Activated T-helper 2 cell treated with anti-CD3 and anti-CD28 coated beads, Interferon-gamma antibody, Interleukin-2, Interleukin-4, amounts not matched to agents 10 μg/mL and 5 μg/mL and 100 μg/mL, durations not matched to agents 14 hours and 24 hours and 36 hours (primary cell): ENCODE data around the gene KCNA2. TPM values are rescaled to one million over a fixed set of nuclear protein-coding genes. Genes with fewer than 3 reads are reported as not detected.
A peak's percentile ranks its signal among the peaks of the same experiment; 100 is the strongest.

Experiments
- DNase-seq: peaks from one replicate; pipeline ENCODE4 v3.0.0; 2021; ENCODE audit warnings: low spot score
- H3K27ac Mint-ChIP-seq: one replicate; pipeline ENCODE4 v1.8.0; 2021; ENCODE audit warnings: mixed read lengths
- H3K27me3 Mint-ChIP-seq: one replicate; pipeline ENCODE4 v1.8.0; 2021; ENCODE audit warnings: low read depth, mixed read lengths
- H3K36me3 Mint-ChIP-seq: one replicate; pipeline ENCODE4 v1.8.0; 2021; ENCODE audit warnings: low read depth, mixed read lengths
- H3K4me1 Mint-ChIP-seq: one replicate; pipeline ENCODE4 v1.8.0; 2021; ENCODE audit warnings: low read depth, mixed read lengths
- H3K4me3 Mint-ChIP-seq: one replicate; pipeline ENCODE4 v1.8.0; 2021; ENCODE audit warnings: low read depth, mild to moderate bottlenecking, moderate library complexity, mixed read lengths
- H3K9me3 Mint-ChIP-seq: one replicate; pipeline ENCODE4 v1.8.0; 2021; ENCODE audit warnings: mixed read lengths
- intact Hi-C: fragments of 100-400 bp; cut with micrococcal nuclease; formaldehyde crosslinking; loops from one replicate; pipeline ENCODE4 v1.15.1; 2023
- total RNA-seq: library from RNA; stranded (reverse); gene quantifications from 2 replicates; pipeline ENCODE4 v1.2.3, GENCODE V29; 2022

The KCNA2 gene
- total RNA-seq, 1 donor from 2014 or later: 0.21 TPM

DNA sequence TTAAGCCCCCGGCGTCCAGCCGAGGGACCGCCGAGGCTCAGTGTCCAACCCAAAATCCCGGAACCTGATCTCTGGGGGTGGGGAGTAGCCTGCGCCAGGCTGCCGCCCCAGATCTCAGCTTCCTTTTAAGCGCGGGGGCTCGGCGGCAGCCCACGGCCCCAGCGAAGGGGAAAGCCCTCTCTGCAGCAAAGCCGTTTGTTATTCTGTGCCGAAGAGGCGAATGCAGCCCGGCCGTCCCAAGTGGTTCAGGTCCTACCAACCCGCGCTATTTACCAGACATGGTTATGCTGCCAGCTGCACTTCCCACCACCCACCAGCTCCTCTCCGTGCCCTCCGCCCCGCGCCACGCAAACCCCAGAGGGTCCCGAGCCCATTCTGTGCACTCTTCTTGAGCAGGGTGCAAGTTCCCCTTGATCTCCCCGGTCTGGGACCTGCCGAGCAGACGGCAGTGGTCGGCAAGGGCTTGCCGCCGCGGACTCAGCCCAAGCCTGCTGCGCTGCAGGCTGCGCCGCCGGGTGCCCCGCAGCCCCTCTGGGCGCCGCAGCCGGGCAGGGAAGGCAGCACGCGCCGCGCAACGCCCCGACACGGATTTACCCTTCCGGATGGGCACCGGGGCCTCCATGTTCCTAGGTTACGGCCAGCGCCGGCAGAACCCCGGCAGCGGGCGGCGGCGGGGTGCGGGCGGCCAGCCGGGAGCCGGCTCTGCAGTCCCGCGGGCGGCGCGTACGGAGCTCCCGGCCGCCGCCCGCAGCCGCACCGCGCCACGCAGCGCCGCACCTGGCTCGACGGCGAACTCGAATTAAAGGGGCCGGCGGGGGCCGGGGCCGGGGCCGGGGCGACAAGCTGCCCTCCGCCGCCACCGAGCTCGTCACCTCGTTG lies 738 bp upstream of the KCNA2 start:
- Mint-ChIP-seq H3K27ac (no peak overlapping the region), H3K27me3 (peaks cover 55% of the 10 kb centered on the region), H3K9me3 (no peaks in the 10 kb centered on the region), H3K4me3 (peak overlapping the region; percentile 71), H3K36me3 (no peaks in the 10 kb centered on the region), H3K4me1 (peaks cover 8% of the 10 kb centered on the region)
- no peak for DNase-seq
- intact Hi-C loops: no loop called here

- H3K4me3 Mint-ChIP-seq: no peak overlapping the region
Observed at GRCh38 chr1:110605446-110605845, 712 bp downstream of the KCNA2 start.

GRCh38 chr1:110604586-110605148 lies 1.5 kb downstream of the KCNA2 start:
- DNase-seq: no peak
- Mint-ChIP-seq H3K4me1 (no peaks in the 10 kb centered on the region), H3K27me3 (peaks cover 55% of the 10 kb centered on the region), H3K9me3 (no peaks in the 10 kb centered on the region), H3K27ac (no peak overlapping the region), H3K36me3 (no peaks in the 10 kb centered on the region), H3K4me3 (no peak overlapping the region)
- intact Hi-C loops: no loop called here

More at GRCh38 chr1:110605446-110605845, 712 bp downstream of the KCNA2 start:
- intact Hi-C loops: no loop called here
- Mint-ChIP-seq H3K4me1 (peaks cover 3% of the 10 kb centered on the region), H3K36me3 (no peaks in the 10 kb centered on the region), H3K27me3 (peaks cover 55% of the 10 kb centered on the region), H3K27ac (no peak overlapping the region), H3K9me3 (no peaks in the 10 kb centered on the region)
- no peak for DNase-seq

GRCh38 chr1:110603058-110603457 lies 3.1 kb downstream of the KCNA2 start:
- Mint-ChIP-seq H3K27ac (no peak overlapping the region), H3K27me3 (peaks cover 45% of the 10 kb centered on the region), H3K4me1 (no peaks in the 10 kb centered on the region), H3K36me3 (no peaks in the 10 kb centered on the region), H3K9me3 (no peaks in the 10 kb centered on the region), H3K4me3 (no peak overlapping the region)
- intact Hi-C loops: no loop called here
- DNase-seq: no peak

GRCh38 chr1:110602466-110602865 lies 3.7 kb downstream of the KCNA2 start:
- no peak overlapping the region for H3K4me3 Mint-ChIP-seq
- H3K27me3 Mint-ChIP-seq: peaks cover 40% of the 10 kb centered on the region
- H3K36me3 Mint-ChIP-seq: no peaks in the 10 kb centered on the region
- H3K4me1 Mint-ChIP-seq: no peaks in the 10 kb centered on the region
- DNase-seq: no peak
- no peaks in the 10 kb centered on the region for H3K9me3 Mint-ChIP-seq
- H3K27ac Mint-ChIP-seq: no peak overlapping the region
- intact Hi-C loops: no loop called here

GRCh38 chr1:110601332-110601731 lies 4.8 kb downstream of the KCNA2 start:
- H3K4me3 Mint-ChIP-seq: no peak overlapping the region
- H3K4me1 Mint-ChIP-seq: no peaks in the 10 kb centered on the region
- H3K9me3 Mint-ChIP-seq: no peaks in the 10 kb centered on the region
- intact Hi-C loops: no loop called here
- DNase-seq: no peak
- peaks cover 39% of the 10 kb centered on the region for H3K27me3 Mint-ChIP-seq
- H3K36me3 Mint-ChIP-seq: no peaks in the 10 kb centered on the region
- H3K27ac Mint-ChIP-seq: no peak overlapping the region

DNA sequence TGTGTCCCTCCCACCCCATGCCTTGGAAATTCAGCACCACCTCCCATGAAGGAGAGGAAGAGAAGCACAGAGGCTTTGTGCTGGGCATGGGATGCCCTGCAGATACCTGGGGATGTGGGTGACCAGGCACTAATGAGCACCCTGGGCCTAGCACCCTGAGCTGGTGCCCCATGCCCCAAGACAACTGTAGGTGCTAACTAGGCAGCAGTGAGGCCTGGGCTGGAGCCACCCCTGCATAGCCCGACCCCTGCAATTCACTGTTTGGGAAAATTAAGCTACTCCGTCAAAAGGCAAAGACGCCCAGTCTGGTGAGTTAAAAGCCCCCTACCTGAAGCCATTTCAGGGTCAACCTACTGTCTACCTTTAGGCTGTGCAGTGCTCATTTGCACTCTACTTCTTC lies 5.4 kb downstream of the KCNA2 start:
- Mint-ChIP-seq H3K36me3 (no peaks in the 10 kb centered on the region), H3K4me3 (no peak overlapping the region), H3K27me3 (peaks cover 38% of the 10 kb centered on the region), H3K27ac (no peak overlapping the region), H3K4me1 (no peaks in the 10 kb centered on the region), H3K9me3 (no peaks in the 10 kb centered on the region)
- no peak for DNase-seq
- intact Hi-C loops: no loop called here

DNA sequence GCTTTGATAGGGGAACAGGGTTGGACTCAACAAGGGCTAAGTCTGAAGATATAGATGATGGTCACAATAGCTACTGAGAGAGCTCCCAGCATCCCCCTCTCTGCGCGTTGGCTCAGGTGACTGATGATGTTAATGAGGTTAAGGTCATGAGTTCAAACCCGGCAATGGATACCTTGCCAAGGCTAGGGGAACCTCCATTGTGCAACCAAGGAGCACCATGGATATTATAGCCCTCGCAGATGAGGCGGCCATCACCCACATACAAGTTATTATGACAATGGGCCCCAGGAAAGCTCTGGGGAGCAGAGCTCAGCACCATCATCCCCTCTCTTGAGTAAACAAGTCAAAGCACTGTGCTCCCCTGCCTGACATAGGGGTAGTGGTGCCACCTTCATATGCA lies 8.2 kb downstream of the KCNA2 start:
- no peaks in the 10 kb centered on the region for H3K9me3 Mint-ChIP-seq
- H3K36me3 Mint-ChIP-seq: no peaks in the 10 kb centered on the region
- H3K27ac Mint-ChIP-seq: no peak overlapping the region
- peaks cover 11% of the 10 kb centered on the region for H3K4me1 Mint-ChIP-seq
- no peak overlapping the region for H3K4me3 Mint-ChIP-seq
- DNase-seq: no peak
- peaks cover 16% of the 10 kb centered on the region for H3K27me3 Mint-ChIP-seq
- intact Hi-C loops: no loop called here

DNA sequence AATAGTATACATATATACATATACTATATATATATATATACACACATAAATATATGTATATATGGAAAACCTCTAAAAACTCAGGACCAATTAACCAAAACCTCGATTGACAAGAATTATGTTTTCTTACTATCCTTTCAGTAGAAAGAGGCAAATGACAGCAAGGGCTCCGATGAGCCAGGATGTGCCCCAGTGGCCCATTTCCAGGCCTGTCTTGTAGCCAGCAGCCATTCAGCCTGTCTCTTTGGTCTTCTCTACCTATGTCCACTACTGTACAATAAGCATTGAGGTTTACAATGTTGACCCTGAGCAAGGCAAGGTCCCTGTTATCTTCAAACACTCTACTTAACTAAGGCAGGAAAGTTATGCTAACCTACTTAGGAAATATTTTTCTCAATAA lies 9.8 kb downstream of the KCNA2 start:
- no peak overlapping the region for H3K4me3 Mint-ChIP-seq
- intact Hi-C loops: no loop called here
- DNase-seq: no peak
- H3K36me3 Mint-ChIP-seq: no peaks in the 10 kb centered on the region
- H3K9me3 Mint-ChIP-seq: no peaks in the 10 kb centered on the region
- H3K4me1 Mint-ChIP-seq: peaks cover 13% of the 10 kb centered on the region
- H3K27me3 Mint-ChIP-seq: peaks cover 15% of the 10 kb centered on the region
- H3K27ac Mint-ChIP-seq: no peak overlapping the region

GRCh38 chr1:110595353-110595710 lies 10.8 kb downstream of the KCNA2 start:
- no peak for DNase-seq
- Mint-ChIP-seq H3K36me3 (no peaks in the 10 kb centered on the region), H3K27me3 (peaks cover 15% of the 10 kb centered on the region), H3K4me3 (no peak overlapping the region), H3K9me3 (no peaks in the 10 kb centered on the region), H3K27ac (no peak overlapping the region), H3K4me1 (peaks cover 13% of the 10 kb centered on the region)
- intact Hi-C loops: no loop called here

GRCh38 chr1:110594456-110595352 lies 11.5 kb downstream of the KCNA2 start:
- Mint-ChIP-seq H3K36me3 (no peaks in the 10 kb centered on the region), H3K4me1 (peaks cover 13% of the 10 kb centered on the region), H3K9me3 (no peaks in the 10 kb centered on the region), H3K27ac (no peak overlapping the region), H3K27me3 (peaks cover 15% of the 10 kb centered on the region), H3K4me3 (no peak overlapping the region)
- DNase-seq: no peak
- intact Hi-C loops: no loop called here

GRCh38 chr1:110593902-110594301 lies 12.3 kb downstream of the KCNA2 start:
- DNase-seq: no peak
- Mint-ChIP-seq H3K4me1 (peaks cover 13% of the 10 kb centered on the region), H3K36me3 (no peaks in the 10 kb centered on the region), H3K4me3 (no peak overlapping the region), H3K9me3 (no peaks in the 10 kb centered on the region), H3K27ac (no peak overlapping the region), H3K27me3 (peaks cover 11% of the 10 kb centered on the region)
- intact Hi-C loops: no loop called here

DNA sequence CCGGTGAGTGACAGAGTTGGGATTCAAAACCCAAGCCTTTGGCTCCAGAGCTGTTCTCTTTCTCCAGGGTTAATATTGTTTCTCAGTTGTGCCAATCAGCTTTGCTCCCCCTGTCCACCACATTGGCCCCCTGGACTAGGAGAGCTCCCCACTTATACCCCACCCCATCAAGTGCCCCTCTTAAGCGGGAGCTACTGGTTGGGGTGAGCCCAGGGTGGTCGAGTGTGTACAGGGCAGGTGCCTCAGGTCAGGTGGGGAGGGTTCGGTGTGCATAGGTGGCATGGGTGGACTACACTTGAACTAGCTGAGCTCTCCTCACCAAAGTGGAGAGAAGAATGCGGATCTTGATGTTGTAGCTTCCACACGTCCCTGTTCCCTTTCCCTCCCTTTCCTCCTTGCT lies 14.2 kb downstream of the KCNA2 start:
- peaks cover 18% of the 10 kb centered on the region for H3K27me3 Mint-ChIP-seq

More for the DNA sequence above, 14.2 kb downstream of the KCNA2 start:
- Mint-ChIP-seq H3K36me3 (no peaks in the 10 kb centered on the region), H3K27ac (no peak overlapping the region), H3K9me3 (no peaks in the 10 kb centered on the region), H3K4me1 (peaks cover 13% of the 10 kb centered on the region), H3K4me3 (no peak overlapping the region)
- no peak for DNase-seq
- intact Hi-C loops: no loop called here
